GM12872 (cell line): Measurements from ENCODE around the gene BTBD8.

Source experiments
- TF ChIP-seq, protein P1 (sequence below): IDR thresholded peaks from 3 replicates; pipeline ENCODE4 v1.5.1; 2011; ENCODE audit warnings: low read depth, mild to moderate bottlenecking, low read length, moderate library complexity; ENCODE audit not compliant: insufficient read depth

Gene BTBD8

DNA sequence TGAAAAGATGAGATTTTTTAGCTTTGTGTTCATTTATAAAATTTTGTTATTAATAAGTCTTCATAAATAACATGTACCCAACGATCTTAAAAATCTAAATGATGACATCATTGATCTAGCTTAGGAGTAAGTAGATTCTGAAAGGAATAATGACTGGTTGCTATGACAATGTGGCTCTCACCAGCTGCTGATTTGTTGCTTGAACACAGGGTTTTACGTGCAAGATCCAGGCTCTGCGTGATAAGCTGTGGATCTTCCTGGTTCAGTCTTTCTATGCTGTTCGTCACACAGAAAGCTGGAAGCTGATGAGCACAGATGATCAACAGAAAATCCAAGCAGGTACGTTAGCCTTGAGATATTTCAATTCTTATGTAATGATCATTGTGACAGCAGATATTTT is 88.5 kb downstream of the BTBD8 start:
- TF ChIP-seq, protein P1, sequence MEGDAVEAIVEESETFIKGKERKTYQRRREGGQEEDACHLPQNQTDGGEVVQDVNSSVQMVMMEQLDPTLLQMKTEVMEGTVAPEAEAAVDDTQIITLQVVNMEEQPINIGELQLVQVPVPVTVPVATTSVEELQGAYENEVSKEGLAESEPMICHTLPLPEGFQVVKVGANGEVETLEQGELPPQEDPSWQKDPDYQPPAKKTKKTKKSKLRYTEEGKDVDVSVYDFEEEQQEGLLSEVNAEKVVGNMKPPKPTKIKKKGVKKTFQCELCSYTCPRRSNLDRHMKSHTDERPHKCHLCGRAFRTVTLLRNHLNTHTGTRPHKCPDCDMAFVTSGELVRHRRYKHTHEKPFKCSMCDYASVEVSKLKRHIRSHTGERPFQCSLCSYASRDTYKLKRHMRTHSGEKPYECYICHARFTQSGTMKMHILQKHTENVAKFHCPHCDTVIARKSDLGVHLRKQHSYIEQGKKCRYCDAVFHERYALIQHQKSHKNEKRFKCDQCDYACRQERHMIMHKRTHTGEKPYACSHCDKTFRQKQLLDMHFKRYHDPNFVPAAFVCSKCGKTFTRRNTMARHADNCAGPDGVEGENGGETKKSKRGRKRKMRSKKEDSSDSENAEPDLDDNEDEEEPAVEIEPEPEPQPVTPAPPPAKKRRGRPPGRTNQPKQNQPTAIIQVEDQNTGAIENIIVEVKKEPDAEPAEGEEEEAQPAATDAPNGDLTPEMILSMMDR = no peak

DNA sequence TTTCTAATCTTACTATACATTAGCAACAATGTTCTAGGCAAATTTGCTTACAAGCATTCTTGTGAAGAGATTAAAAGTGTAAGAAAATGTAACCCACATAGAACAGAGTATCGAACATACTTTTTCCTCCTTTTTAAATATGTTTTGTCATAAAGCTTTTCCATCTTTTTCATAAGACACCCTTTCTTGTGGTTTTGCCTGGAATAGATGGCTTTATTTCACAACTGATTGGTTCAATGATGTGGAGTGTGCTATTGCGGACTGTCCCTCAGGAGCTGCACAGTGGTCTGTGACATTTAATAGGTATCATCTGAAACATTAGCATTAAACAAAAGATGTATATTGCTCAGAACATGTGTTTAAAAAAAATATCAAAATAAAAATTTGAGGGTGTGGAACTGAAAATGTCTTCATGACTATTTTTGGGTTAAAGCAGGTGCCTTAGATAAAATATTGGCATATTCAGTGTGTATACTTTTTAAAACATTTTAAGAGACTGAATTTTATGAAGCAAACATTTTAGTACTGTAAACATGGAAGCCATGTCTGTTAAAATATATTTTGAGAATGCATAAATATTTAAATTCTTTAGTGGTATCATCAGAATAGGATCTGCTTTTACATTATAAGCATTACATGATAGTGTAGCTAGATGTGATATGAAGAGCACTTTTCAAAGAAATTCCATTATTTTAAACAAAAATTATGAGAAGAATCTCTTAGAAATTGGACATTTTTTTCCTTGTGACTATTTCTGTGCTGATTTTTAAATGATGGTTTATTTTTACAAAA is 89.3 kb downstream of the BTBD8 start:
- TF ChIP-seq, protein P1 = no peak

DNA sequence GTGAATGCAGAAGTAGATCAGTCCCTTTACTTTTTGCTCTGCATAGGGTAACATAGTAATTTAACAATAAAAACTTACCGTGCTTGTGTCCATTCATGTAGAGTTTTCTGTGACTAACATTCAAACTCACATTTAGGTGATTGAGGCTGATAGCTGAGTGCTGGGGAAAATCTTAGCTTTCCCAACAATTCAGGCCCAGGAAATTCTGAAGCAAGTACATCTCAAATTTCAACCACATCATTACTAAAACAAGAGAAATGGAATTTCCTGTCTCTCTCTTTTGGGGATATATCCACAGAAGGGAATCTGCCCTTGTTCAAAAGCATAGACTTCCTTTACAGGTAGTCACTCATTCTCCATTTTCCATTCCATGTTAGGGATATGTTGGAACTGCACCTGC is 104.5 kb downstream of the BTBD8 start:
- TF ChIP-seq, protein P1 = no peak

DNA sequence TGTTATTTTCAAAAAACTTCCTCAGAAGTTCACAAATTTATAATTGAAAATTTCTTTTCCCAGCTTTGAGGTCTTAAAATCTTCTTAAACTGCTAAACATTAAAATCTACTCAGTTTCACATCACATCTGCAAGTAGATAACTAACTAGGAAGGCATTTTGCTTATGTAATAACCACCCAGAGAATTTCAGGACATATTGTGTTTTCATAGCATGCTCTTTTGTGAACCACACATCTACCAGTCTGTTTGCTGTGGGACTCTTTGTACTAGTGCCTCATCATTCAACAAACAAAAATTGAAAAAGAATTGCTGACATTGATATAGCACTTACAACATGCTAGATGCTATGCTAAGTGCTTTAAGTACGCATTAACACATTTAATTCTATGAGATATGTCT is 105.9 kb downstream of the BTBD8 start:
- TF ChIP-seq, protein P1 = no peak

DNA sequence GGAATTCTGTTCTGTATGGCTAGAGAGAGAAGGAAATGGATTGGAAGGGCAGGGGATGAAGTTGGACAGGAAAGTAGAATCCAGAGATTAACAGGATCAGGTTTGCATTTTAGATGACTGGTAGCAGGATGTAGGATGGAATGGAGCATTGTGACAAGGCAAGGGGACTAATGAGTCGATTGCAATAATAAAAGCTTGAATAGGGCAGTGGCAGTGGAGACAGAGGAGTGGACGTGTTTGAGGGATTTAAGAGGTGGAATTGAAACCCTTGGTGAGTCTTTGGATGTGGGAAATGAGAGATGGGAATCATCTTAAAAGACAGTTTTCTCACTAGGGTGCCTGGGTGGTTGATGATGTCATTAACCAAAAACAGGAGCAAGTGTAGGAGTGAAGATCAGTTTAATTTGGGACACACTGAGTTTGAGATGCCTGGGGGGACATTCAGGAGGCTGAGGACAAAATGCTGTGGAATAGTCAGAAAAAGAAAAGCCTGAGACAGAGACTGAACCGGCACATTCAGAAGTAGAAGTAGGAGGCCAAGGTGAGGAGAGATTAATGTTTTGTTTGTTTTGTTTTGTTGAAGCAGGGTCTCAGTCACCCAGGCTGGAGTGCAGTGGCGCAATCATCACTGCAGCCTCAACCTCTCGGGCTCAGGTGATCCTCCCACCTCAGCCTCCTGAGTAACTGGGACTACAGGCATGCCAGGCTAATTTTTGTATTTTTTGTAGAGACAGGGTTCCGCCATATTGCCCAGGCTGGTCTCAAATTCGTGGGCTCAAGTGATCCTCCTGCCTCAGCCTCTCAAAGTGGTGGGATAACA is 108.5 kb downstream of the BTBD8 start:
- TF ChIP-seq, protein P1 = no peak

DNA sequence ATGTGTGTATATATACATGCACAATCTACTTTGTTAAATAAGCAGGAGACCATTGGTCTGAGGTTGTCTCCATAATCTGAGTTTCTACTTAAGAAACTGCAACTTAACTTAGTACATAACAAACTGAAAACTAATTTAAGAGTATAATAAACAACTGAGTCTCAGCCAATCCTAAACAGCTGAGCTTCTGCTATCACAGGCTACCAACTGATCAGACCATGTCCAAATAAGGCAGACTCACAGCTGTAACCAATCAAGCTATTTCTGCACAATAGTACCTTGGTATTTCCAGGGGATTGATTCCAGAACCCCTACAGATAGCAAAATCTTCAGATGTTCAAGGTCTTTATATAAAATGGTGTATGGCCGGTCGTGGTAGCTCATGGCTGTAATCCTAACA is 111.6 kb downstream of the BTBD8 start:
- TF ChIP-seq, protein P1 = no peak

DNA sequence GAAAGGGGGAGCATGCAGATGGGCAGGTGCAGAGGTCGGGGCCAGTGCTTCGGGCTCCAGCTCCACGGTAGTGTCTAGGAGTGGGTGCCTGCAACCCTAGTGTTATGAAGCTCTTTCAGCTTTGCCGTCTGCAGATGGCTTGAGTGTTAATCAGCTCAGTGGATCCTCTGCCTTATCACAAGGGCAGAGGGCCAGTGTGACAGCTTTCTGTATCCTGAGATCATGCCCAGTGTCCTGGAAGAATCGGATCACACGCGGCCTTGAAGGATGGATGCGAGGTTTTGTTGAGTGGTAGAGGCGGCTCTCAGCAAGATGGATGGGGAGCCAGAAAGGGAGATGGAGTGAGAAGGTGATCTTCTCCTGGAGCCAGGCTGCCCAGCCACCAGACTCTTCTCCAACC is 112.1 kb downstream of the BTBD8 start:
- TF ChIP-seq, protein P1 = no peak
